Peyer's patch (tissue), 4 donors: ENCODE data around the gene PPA2.

Experiments
- POLR2A ChIP-seq, 2 donors: fragments of 450-650 bp; IDR thresholded peaks; one replicate each; pipeline ENCODE4 v1.5.1; 2017; ENCODE audit warnings: antibody characterized with exemption in 2 of 2, mild to moderate bottlenecking in 2 of 2, moderate library complexity in 2 of 2
- TF ChIP-seq, protein P1 (sequence below), 6 experiments: fragments of 450-650 bp in 4 of 6; fragments of 200-600 bp in 2 of 6; sonication (generic) in 1 of 6; IDR thresholded peaks; one replicate each; pipeline ENCODE4 v1.5.1; 2017 to 2019; ENCODE audit warnings: antibody characterized with exemption in 6 of 6, mild to moderate bottlenecking in 3 of 6, moderate library complexity in 1 of 6

- TF ChIP-seq, protein P1, sequence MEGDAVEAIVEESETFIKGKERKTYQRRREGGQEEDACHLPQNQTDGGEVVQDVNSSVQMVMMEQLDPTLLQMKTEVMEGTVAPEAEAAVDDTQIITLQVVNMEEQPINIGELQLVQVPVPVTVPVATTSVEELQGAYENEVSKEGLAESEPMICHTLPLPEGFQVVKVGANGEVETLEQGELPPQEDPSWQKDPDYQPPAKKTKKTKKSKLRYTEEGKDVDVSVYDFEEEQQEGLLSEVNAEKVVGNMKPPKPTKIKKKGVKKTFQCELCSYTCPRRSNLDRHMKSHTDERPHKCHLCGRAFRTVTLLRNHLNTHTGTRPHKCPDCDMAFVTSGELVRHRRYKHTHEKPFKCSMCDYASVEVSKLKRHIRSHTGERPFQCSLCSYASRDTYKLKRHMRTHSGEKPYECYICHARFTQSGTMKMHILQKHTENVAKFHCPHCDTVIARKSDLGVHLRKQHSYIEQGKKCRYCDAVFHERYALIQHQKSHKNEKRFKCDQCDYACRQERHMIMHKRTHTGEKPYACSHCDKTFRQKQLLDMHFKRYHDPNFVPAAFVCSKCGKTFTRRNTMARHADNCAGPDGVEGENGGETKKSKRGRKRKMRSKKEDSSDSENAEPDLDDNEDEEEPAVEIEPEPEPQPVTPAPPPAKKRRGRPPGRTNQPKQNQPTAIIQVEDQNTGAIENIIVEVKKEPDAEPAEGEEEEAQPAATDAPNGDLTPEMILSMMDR (IDR thresholded peaks at IDR 0.05), result no peak
- no peak for TF ChIP-seq POLR2A (IDR thresholded peaks at IDR 0.05)
These were observed 145.9 kb downstream of the PPA2 start for GRCh38 chr4:105327956-105328355.
